Heart left ventricle (tissue), 13 donors: ENCODE data around the gene SAMD11.

Experiments used
- POLR2A ChIP-seq, 2 donors: fragments of 450-650 bp; IDR thresholded peaks; one replicate each; pipeline ENCODE4 v1.6.1; 2017; ENCODE audit warnings: antibody characterized with exemption in 2 of 2, mild to moderate bottlenecking in 2 of 2, moderate library complexity in 2 of 2
- TF ChIP-seq, protein P1 (sequence below), 12 donors: fragments of 200-600 bp; sonication (generic) in 4 of 12; IDR thresholded peaks; one replicate each; pipeline versions ENCODE4 v1.5.0 to v1.8.0; 2018 to 2022; ENCODE audit warnings: antibody characterized with exemption in 12 of 12, mild to moderate bottlenecking in 5 of 12
- donor health status: ischemic (EF 13 %, LVEDD 7.1; RV severe dilation, severe dysfunction).
- donor health status: DM: no; HTN: yes; CAD: no.
- donor health status: DM: no; HTN: no; CAD: no.
- donor health status: ischemic (EF 25% LVEDD 6.9; RV normal size, moderate dysfunction).
- donor health status: ischemic (EF 25% LVEDD 5.7; RV mildly dilated, moderate dysfunction).
- donor health status: ischemic (EF 35%, LVEDD 5.7; RV mildly dilated, moderate dysfunction).
- donor health status: nonischemic (EF 11% LVEDD 7.7; RV severe dilation, severe dysfunction).
- donor health status: DM: yes; HTN: yes; CAD: no.
- donor health status: PGD.
- donor health status: ischemic (EF 29% LVEDD 5.4; RV normal size, mild dysfunction).
- donor health status: nonischemic (EF 23%, LVEDD 6.1; RV moderate dilation, normal function).

DNA sequence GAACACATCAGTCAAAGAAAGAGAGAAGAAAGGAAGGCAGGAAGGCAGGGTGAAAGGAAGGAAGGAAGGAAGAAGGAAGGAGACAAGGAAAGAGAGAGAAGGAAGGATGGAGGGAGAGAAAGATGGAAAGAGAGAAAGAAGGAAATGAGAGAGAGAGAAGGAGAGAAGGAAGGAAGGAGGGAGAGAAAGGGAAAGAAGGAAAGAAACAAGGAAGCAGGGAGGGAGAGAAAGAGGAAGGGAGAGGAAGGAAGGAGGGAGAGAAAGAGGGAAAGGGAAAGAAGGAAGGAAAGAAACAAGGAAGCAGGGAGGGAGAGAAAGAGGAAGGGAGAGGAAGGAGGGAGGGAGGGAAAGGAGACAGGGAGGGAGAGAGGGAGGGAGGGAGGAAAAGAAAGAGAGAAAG is 35.4 kb upstream of the SAMD11 start:
- TF ChIP-seq, protein P1, sequence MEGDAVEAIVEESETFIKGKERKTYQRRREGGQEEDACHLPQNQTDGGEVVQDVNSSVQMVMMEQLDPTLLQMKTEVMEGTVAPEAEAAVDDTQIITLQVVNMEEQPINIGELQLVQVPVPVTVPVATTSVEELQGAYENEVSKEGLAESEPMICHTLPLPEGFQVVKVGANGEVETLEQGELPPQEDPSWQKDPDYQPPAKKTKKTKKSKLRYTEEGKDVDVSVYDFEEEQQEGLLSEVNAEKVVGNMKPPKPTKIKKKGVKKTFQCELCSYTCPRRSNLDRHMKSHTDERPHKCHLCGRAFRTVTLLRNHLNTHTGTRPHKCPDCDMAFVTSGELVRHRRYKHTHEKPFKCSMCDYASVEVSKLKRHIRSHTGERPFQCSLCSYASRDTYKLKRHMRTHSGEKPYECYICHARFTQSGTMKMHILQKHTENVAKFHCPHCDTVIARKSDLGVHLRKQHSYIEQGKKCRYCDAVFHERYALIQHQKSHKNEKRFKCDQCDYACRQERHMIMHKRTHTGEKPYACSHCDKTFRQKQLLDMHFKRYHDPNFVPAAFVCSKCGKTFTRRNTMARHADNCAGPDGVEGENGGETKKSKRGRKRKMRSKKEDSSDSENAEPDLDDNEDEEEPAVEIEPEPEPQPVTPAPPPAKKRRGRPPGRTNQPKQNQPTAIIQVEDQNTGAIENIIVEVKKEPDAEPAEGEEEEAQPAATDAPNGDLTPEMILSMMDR (IDR thresholded peaks at IDR 0.05), result no peak
- no peak for TF ChIP-seq POLR2A (IDR thresholded peaks at IDR 0.05)
